Measurements from ENCODE around the gene ZBTB22. TPM values are rescaled to one million over a fixed set of nuclear protein-coding genes. Genes with fewer than 3 reads are reported as not detected.

The ZBTB22 gene
- polyA plus RNA-seq, 4 donors: 10.7 to 17.2 (median 13.8) TPM

DNA sequence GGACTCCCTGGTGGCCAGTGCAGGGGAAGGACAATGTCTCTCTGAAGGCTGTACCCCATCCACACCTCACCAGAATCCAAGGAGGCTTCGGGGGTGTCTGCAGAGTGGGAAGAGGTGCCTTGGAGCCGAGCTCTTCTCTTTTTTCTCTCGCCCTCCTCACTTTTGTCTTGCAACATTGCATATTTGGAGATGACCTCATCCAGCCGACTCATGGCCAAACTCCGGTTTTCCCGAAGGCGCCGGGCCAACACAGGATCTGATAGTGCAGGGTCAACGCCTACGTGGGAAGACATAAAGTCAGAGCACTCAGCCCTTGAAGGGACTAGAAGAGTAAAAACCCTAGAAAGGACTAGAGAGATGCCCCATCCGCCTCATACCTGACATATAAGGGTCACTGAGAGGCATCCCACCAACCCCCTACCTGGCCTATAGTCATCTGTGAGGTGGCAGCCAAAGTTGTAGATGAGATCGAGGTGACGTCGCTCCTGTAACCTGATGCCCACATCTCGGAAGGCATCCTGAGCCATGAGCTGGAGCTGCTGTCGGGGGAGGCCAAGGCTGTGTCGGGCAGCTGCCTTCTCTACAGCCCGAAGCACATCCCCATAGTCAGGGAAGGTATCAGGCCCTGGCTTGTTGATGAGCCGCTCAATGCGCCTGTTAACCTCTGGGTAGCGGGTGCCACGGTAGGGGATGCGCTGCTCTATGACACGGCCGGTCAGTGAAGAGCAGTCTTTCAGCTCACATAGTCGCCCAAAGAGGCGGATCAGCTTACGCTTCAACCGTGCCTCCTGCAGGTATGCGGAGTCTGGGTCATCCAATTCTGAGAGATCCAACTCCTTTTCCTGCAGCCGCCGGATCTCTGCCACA is 3.0 kb upstream of the ZBTB22 start:
- H3K9me3 ChIP-seq (ENCODE audit: control insufficient read depth in 2 of 2, insufficient read depth in 1 of 2, low read depth in 1 of 2, low read length in 1 of 2): no peaks in the 10 kb centered on the region
- H3K36me3 ChIP-seq (ENCODE audit: control insufficient read depth in 3 of 3, insufficient read depth in 2 of 3, low read depth in 1 of 3, low read length in 3 of 3): peaks cover 3 to 44% (median 9%) of the 10 kb centered on the region in 3 donors
- H3K27ac ChIP-seq (ENCODE audit: low read depth in 1 of 3, low read length in 2 of 3): no peak overlapping the region
- H3K27me3 ChIP-seq (ENCODE audit: control insufficient read depth in 3 of 3, insufficient read depth in 3 of 3, low read length in 3 of 3): no peaks in the 10 kb centered on the region
- DNase-seq (no peak), FAIRE-seq (no peak)
- H3K4me3 ChIP-seq (ENCODE audit: low read depth in 1 of 3, low read length in 3 of 3): no peak overlapping the region
- H3K4me1 ChIP-seq (ENCODE audit: control insufficient read depth in 3 of 3, insufficient read depth in 2 of 3, low read depth in 1 of 3, low read length in 2 of 3): peaks cover 3 to 27% (median 8%) of the 10 kb centered on the region in 3 donors
- WGBS, 3 donors: 81 to 85% (median 82%) methylated on average over 32 of the region's 32 CpGs

DNA sequence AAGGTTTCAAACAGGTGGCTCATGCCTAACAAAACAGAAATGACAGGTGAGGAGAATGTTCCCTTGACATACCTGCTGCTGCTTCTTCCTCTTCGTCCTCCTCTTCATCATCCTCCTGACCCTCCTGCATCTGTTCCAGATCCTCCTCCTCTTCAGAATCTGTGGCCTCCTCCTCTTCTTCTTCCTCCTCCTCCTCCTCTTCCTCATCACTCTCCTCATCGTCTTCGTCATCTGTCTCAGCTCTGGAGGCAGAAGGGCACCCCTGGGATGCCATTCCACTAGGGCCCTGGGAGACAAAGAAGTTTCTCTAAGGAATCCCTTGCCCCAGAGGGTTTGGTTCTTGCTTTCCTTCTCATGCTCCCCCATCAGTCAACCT is 2.4 kb upstream of the ZBTB22 start:
- no peak overlapping the region for H3K4me3 ChIP-seq (ENCODE audit: low read depth in 1 of 3, low read length in 3 of 3)
- H3K27ac ChIP-seq (ENCODE audit: low read depth in 1 of 3, low read length in 2 of 3): no peak overlapping the region
- H3K9me3 ChIP-seq (ENCODE audit: control insufficient read depth in 2 of 2, insufficient read depth in 1 of 2, low read depth in 1 of 2, low read length in 1 of 2): no peaks in the 10 kb centered on the region
- FAIRE-seq (no peak), DNase-seq (no peak)
- peaks cover 3 to 49% (median 9%) of the 10 kb centered on the region in 3 donors for H3K36me3 ChIP-seq (ENCODE audit: control insufficient read depth in 3 of 3, insufficient read depth in 2 of 3, low read depth in 1 of 3, low read length in 3 of 3)
- H3K4me1 ChIP-seq (ENCODE audit: control insufficient read depth in 3 of 3, insufficient read depth in 2 of 3, low read depth in 1 of 3, low read length in 2 of 3): peaks cover 7 to 33% (median 8%) of the 10 kb centered on the region in 3 donors
- no peaks in the 10 kb centered on the region for H3K27me3 ChIP-seq (ENCODE audit: control insufficient read depth in 3 of 3, insufficient read depth in 3 of 3, low read length in 3 of 3)
- 85 to 96% (median 91%) methylated on average over 3 of the region's 3 CpGs for WGBS, 3 donors

DNA sequence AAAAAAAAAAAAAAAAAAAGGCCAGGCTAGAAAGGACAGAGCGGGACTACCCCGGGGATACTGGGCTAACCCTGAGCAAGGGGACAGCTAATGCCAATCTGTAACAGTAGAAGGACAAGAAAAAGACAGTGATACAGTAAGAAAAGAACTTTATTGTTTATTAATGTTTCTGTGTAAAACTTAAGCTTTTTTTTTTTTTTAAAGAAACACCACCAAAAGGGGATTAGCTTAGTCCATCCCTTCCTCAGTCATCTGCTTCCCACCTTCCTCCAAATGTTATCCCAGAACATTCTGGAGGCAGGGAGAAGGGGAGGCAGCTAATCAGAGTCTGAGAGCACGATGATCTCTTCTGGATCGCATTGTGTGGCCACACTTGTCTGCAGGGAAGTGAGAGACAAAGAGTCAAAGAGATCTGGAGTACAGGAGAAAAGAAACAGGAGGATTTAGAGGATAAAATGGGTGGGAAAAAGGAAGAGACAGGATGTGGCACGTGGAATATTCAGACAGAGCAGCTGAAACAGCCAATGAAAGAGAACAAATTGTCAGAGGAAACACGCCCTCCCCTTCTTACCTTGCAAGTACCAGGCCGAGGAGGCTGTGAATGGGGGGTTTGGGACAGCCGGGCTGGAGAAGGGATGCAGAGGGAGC is 1.0 kb upstream of the ZBTB22 start:
- FAIRE-seq (no peak), DNase-seq (no peak)
- Histone ChIP-seq H3K36me3 (ENCODE audit: control insufficient read depth in 3 of 3, insufficient read depth in 2 of 3, low read depth in 1 of 3, low read length in 3 of 3) (peaks cover 3 to 49% (median 9%) of the 10 kb centered on the region in 3 donors), H3K27ac (ENCODE audit: low read depth in 1 of 3, low read length in 2 of 3) (peak overlapping the region; percentile 45 to 91 (median 91)), H3K27me3 (ENCODE audit: control insufficient read depth in 3 of 3, insufficient read depth in 3 of 3, low read length in 3 of 3) (no peaks in the 10 kb centered on the region), H3K4me3 (ENCODE audit: low read depth in 1 of 3, low read length in 3 of 3) (peak overlapping the region in 2 of 3 donors; percentile 51 to 52), H3K9me3 (ENCODE audit: control insufficient read depth in 2 of 2, insufficient read depth in 1 of 2, low read depth in 1 of 2, low read length in 1 of 2) (no peaks in the 10 kb centered on the region), H3K4me1 (ENCODE audit: control insufficient read depth in 3 of 3, insufficient read depth in 2 of 3, low read depth in 1 of 3, low read length in 2 of 3) (peaks cover 7 to 31% (median 8%) of the 10 kb centered on the region in 3 donors)
- 55 to 65% (median 57%) methylated on average over 8 of the region's 8 CpGs for WGBS, 3 donors

DNA sequence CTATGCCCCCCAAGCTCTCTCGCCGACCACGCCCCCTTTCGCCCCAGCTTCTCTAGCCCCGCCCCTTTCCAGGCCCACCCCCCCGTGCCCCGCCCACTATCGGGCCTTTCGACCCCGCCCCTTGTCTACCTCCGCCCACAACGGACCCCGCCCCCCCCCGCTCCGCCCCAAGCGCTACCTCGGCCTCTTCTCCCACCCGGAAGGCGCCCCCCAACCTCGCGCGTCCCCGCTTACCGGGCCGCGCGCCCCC is 200 bp downstream of the ZBTB22 start:
- no peak for DNase-seq
- H3K9me3 ChIP-seq (ENCODE audit: control insufficient read depth in 2 of 2, insufficient read depth in 1 of 2, low read depth in 1 of 2, low read length in 1 of 2): no peaks in the 10 kb centered on the region
- H3K27me3 ChIP-seq (ENCODE audit: control insufficient read depth in 3 of 3, insufficient read depth in 3 of 3, low read length in 3 of 3): no peaks in the 10 kb centered on the region
- peak overlapping the region; percentile 51 to 52 (median 51) for H3K4me3 ChIP-seq (ENCODE audit: low read depth in 1 of 3, low read length in 3 of 3)
- 1% methylated on average over 11 to 27 of the region's 27 CpGs for WGBS, 3 donors
- H3K27ac ChIP-seq (ENCODE audit: low read depth in 1 of 3, low read length in 2 of 3): no peak overlapping the region
- H3K36me3 ChIP-seq (ENCODE audit: control insufficient read depth in 3 of 3, insufficient read depth in 2 of 3, low read depth in 1 of 3, low read length in 3 of 3): peaks cover 3 to 52% (median 9%) of the 10 kb centered on the region in 3 donors
- FAIRE-seq: no peak
- peaks cover 7 to 33% (median 8%) of the 10 kb centered on the region in 3 donors for H3K4me1 ChIP-seq (ENCODE audit: control insufficient read depth in 3 of 3, insufficient read depth in 2 of 3, low read depth in 1 of 3, low read length in 2 of 3)

DNA sequence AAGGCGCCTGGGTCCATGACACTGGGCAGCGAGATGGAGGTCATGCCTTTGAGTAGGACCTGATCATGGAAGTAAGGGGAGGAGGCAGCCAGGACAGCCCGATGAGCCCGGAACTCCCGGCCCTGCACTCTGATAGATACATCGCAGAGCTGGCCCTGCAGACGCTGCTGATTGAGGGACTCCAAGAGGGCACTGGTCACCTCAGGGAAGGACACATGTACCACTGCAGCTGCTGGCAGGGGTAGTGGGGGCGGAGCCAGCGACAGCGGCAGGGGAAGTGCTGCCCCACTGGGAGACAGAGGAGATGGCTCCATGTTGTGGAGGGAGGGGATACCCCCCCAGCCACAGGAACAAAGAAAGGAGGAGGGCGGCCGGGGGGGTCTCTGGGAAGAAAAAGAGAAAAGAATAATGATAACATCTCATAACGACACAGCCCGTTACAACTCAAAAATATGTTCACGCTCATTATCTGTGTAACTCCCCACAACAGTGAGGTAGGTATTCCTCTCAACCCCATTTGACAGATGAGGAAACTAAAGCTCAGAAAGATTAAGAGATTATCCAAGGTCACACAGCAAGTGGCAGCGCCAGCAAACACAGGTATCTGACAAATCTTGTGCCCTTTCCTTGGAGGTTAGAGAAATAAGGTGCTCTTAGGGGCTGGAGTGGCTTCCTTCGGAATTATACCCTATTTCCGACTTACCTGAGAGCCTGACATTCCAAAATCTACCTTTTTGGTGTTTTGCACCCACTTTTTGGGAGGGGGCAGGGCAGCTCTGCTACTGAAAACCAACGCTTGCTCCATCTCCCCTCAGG is 733 bp downstream of the ZBTB22 start:
- no peak for FAIRE-seq
- peak overlapping the region; percentile 6 to 52 (median 51) for H3K4me3 ChIP-seq (ENCODE audit: low read depth in 1 of 3, low read length in 3 of 3)
- H3K36me3 ChIP-seq (ENCODE audit: control insufficient read depth in 3 of 3, insufficient read depth in 2 of 3, low read depth in 1 of 3, low read length in 3 of 3): peaks cover 3 to 55% (median 9%) of the 10 kb centered on the region in 3 donors
- no peaks in the 10 kb centered on the region for H3K9me3 ChIP-seq (ENCODE audit: control insufficient read depth in 2 of 2, insufficient read depth in 1 of 2, low read depth in 1 of 2, low read length in 1 of 2)
- peaks cover 7 to 37% (median 9%) of the 10 kb centered on the region in 3 donors for H3K4me1 ChIP-seq (ENCODE audit: control insufficient read depth in 3 of 3, insufficient read depth in 2 of 3, low read depth in 1 of 3, low read length in 2 of 3)
- DNase-seq: no peak
- H3K27ac ChIP-seq (ENCODE audit: low read depth in 1 of 3, low read length in 2 of 3): peak overlapping the region in 1 of 3 donors; percentile 5
- WGBS, 3 donors: 75 to 79% (median 75%) methylated on average over 19 of the region's 19 CpGs
- H3K27me3 ChIP-seq (ENCODE audit: control insufficient read depth in 3 of 3, insufficient read depth in 3 of 3, low read length in 3 of 3): no peaks in the 10 kb centered on the region

DNA sequence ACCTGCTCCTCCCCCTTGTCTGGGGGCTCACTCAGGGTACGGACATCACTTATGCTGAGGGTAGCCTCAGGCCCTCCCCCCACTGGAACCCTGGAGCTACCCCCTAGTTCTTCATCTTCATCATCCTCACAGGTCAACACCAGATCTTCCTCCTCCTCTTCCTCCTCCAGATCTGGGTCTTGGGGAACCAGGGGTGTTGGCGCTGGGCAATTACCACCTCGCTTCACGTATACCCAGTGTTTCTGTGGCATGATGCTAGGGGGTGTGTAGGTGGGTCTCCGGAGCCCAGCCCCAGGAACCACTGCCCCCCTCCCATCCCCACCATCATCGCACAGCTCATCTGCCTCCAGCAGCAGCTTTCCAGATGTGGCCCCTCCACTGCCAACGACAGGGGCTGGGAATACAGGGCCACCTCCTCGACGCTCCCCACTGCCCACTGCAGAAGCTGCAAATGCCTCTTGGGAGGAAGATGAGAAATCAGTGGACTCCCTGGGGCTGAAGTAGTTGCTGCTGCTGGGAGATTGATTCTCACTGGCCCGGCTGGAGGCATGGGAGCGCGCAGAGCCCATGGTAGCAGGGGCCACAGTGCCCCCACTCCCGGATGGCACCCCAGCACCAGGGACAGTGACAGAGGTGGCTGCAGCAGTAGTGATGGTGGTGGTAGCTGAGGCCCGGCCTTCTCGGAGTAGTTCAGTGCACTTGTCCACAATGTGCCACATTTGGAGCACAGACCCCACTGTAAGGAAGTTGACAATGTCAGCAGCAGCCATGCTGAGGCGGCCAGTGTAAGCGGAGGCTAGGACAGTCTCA is 1.5 kb downstream of the ZBTB22 start:
- no peak overlapping the region for H3K27ac ChIP-seq (ENCODE audit: low read depth in 1 of 3, low read length in 2 of 3)
- no peak for FAIRE-seq
- WGBS, 3 donors: 90 to 94% (median 92%) methylated on average over 16 to 17 of the region's 17 CpGs

DNA sequence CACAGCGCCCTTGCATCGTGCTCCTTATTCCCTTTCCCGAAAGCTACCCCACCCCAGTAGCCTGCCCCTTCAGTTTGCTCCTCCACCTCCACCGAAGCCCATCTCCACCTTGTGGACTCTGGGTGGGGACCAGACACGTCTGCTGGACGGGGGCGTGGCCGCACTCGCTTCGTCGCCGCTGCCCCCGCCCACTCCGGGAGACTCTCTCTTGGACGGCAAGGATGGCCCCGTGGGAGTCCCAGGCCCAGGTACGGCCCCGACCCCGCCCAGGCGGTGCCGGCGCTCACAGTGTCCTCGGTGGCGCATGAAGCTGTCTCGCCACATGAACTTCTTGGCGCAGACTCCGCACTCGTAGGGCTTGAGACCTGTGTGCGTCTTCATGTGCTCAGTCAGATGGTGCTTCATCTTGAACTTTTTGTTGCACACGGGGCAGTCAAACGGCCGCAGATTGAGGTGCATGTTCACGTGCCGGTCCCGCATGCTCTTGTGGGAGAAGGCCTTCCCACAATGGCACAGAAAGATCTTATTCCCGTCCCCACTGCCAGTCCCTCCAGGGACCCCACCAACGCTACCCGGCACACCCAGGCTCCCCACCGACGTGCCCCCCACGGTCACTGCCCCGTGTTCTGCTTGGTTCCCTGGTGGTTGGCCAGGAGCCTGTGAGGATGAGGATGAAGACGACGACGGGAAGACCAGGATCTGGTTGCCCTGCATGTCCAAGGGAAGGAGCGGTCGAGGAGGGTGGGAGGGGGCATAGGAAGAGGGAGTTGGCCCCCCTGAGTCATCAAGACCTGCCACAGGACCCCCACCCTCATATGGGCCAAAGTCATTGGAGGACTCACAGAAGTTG is 2.4 kb downstream of the ZBTB22 start:
- Histone ChIP-seq H3K27ac (ENCODE audit: low read depth in 1 of 3, low read length in 2 of 3) (peak overlapping the region; percentile 95 to 99 (median 98)), H3K36me3 (ENCODE audit: control insufficient read depth in 3 of 3, insufficient read depth in 2 of 3, low read depth in 1 of 3, low read length in 3 of 3) (peaks cover 1 to 51% (median 9%) of the 10 kb centered on the region in 3 donors), H3K9me3 (ENCODE audit: control insufficient read depth in 2 of 2, insufficient read depth in 1 of 2, low read depth in 1 of 2, low read length in 1 of 2) (no peaks in the 10 kb centered on the region), H3K27me3 (ENCODE audit: control insufficient read depth in 3 of 3, insufficient read depth in 3 of 3, low read length in 3 of 3) (no peaks in the 10 kb centered on the region), H3K4me1 (ENCODE audit: control insufficient read depth in 3 of 3, insufficient read depth in 2 of 3, low read depth in 1 of 3, low read length in 2 of 3) (peaks cover 5 to 40% (median 6%) of the 10 kb centered on the region in 3 donors), H3K4me3 (ENCODE audit: low read depth in 1 of 3, low read length in 3 of 3) (peak overlapping the region in 2 of 3 donors; percentile 93 to 95)
- peak; percentile 76 to 83 for DNase-seq
- 31 to 40% (median 32%) methylated on average over 40 to 47 of the region's 47 CpGs for WGBS, 3 donors
- no peak for FAIRE-seq

More for the DNA sequence above, 1.5 kb downstream of the ZBTB22 start:
- Histone ChIP-seq H3K9me3 (ENCODE audit: control insufficient read depth in 2 of 2, insufficient read depth in 1 of 2, low read depth in 1 of 2, low read length in 1 of 2) (no peaks in the 10 kb centered on the region), H3K27me3 (ENCODE audit: control insufficient read depth in 3 of 3, insufficient read depth in 3 of 3, low read length in 3 of 3) (no peaks in the 10 kb centered on the region), H3K36me3 (ENCODE audit: control insufficient read depth in 3 of 3, insufficient read depth in 2 of 3, low read depth in 1 of 3, low read length in 3 of 3) (peaks cover 3 to 52% (median 10%) of the 10 kb centered on the region in 3 donors), H3K4me1 (ENCODE audit: control insufficient read depth in 3 of 3, insufficient read depth in 2 of 3, low read depth in 1 of 3, low read length in 2 of 3) (peaks cover 5 to 40% (median 6%) of the 10 kb centered on the region in 3 donors), H3K4me3 (ENCODE audit: low read depth in 1 of 3, low read length in 3 of 3) (no peak overlapping the region)
- DNase-seq: no peak
